Measurements from ENCODE around the gene ADD1. TPM values are rescaled to one million over a fixed set of nuclear protein-coding genes. Genes with fewer than 3 reads are reported as not detected.
A peak's percentile ranks its signal among the peaks of the same experiment; 100 is the strongest.

Gene ADD1
- total RNA-seq, 6 experiments from 2014 or later: 276 to 332 (median 321) TPM

GRCh38 chr4:2871466-2871865 lies 27.8 kb downstream of the ADD1 start:
- Mint-ChIP-seq H3K36me3 (ENCODE audit: low read depth) (peaks cover 27% of the 10 kb centered on the region), H3K9me3 (no peaks in the 10 kb centered on the region), H3K4me1 (ENCODE audit: low read depth) (peaks cover 85% of the 10 kb centered on the region), H3K27me3 (ENCODE audit: insufficient read depth) (no peaks in the 10 kb centered on the region; the same call in 1 of the 2 replicates), H3K27ac (peak overlapping the region; percentile 34), H3K4me3 (no peak overlapping the region)
- DNase-seq: no peak
- TF ChIP-seq CTCF (IDR thresholded peaks at IDR 0.05): no peak

GRCh38 chr4:2871911-2872310 lies 28.3 kb downstream of the ADD1 start:
- no peaks in the 10 kb centered on the region for H3K9me3 Mint-ChIP-seq
- no peaks in the 10 kb centered on the region; the same call in 1 of the 2 replicates for H3K27me3 Mint-ChIP-seq (ENCODE audit: insufficient read depth)
- peak overlapping the region; percentile 34 for H3K27ac Mint-ChIP-seq
- H3K4me3 Mint-ChIP-seq: peak overlapping the region; percentile 9; the same call in 1 of the 2 replicates
- DNase-seq: no peak
- H3K4me1 Mint-ChIP-seq (ENCODE audit: low read depth): peaks cover 81% of the 10 kb centered on the region
- TF ChIP-seq CTCF (IDR thresholded peaks at IDR 0.05): no peak
- peaks cover 27% of the 10 kb centered on the region for H3K36me3 Mint-ChIP-seq (ENCODE audit: low read depth)

- Mint-ChIP-seq H3K4me1 (ENCODE audit: low read depth) (peaks cover 81% of the 10 kb centered on the region), H3K9me3 (no peaks in the 10 kb centered on the region), H3K36me3 (ENCODE audit: low read depth) (peaks cover 42% of the 10 kb centered on the region), H3K27me3 (ENCODE audit: insufficient read depth) (no peaks in the 10 kb centered on the region; the same call in 1 of the 2 replicates), H3K27ac (peak overlapping the region; percentile 7; the same call in 1 of the 2 replicates), H3K4me3 (no peak overlapping the region)
- TF ChIP-seq CTCF (IDR thresholded peaks at IDR 0.05): no peak
- no peak for DNase-seq
Observed at GRCh38 chr4:2873329-2873728, 29.7 kb downstream of the ADD1 start.

GRCh38 chr4:2874861-2875260 lies 31.2 kb downstream of the ADD1 start:
- Mint-ChIP-seq H3K36me3 (ENCODE audit: low read depth) (peaks cover 40% of the 10 kb centered on the region), H3K27me3 (ENCODE audit: insufficient read depth) (no peaks in the 10 kb centered on the region; the same call in 1 of the 2 replicates), H3K27ac (no peak overlapping the region), H3K4me1 (ENCODE audit: low read depth) (peaks cover 74% of the 10 kb centered on the region), H3K4me3 (no peak overlapping the region), H3K9me3 (no peaks in the 10 kb centered on the region)
- TF ChIP-seq CTCF (IDR thresholded peaks at IDR 0.05): no peak
- DNase-seq: no peak

GRCh38 chr4:2875556-2875955 lies 31.9 kb downstream of the ADD1 start:
- Mint-ChIP-seq H3K4me3 (no peak overlapping the region), H3K9me3 (no peaks in the 10 kb centered on the region), H3K27ac (peak overlapping the region; percentile 18; the same call in 1 of the 2 replicates), H3K27me3 (ENCODE audit: insufficient read depth) (no peaks in the 10 kb centered on the region; the same call in 1 of the 2 replicates), H3K36me3 (ENCODE audit: low read depth) (peaks cover 41% of the 10 kb centered on the region), H3K4me1 (ENCODE audit: low read depth) (peaks cover 71% of the 10 kb centered on the region)
- DNase-seq: no peak
- no peak for TF ChIP-seq CTCF (IDR thresholded peaks at IDR 0.05)

Data from HFFc6 (cell line).